ENCODE results near the gene GABBR2.
"Not testable (repeated sequence)": the region's sequence is repeated elsewhere in the genome, so short reads cannot be mapped to it uniquely, and the experiment has no call there.

The GABBR2 gene

DNA sequence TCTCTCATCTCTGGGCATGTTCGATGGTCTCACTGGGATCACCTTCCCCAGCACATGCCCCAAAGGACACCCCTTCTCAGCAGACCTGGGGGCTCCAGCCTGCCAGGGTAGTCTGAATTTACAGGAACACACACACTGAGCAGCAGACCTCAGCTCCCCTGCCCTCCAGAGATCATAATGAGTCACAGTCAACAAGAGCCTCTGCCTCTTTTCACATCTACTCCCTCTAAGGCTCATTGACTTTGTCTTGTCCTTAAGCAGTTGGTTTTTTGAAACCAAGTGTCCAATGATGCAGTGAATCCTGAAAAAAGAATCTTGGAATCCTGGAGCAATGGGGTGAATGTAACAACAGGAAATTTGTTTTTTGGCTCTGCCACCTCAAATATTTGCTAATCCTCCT is 20.8 kb downstream of the GABBR2 start:
- no peak overlapping the region for H3K4me3 ChIP-seq (ENCODE audit: low read depth, low read length)
- TF ChIP-seq, protein P1, sequence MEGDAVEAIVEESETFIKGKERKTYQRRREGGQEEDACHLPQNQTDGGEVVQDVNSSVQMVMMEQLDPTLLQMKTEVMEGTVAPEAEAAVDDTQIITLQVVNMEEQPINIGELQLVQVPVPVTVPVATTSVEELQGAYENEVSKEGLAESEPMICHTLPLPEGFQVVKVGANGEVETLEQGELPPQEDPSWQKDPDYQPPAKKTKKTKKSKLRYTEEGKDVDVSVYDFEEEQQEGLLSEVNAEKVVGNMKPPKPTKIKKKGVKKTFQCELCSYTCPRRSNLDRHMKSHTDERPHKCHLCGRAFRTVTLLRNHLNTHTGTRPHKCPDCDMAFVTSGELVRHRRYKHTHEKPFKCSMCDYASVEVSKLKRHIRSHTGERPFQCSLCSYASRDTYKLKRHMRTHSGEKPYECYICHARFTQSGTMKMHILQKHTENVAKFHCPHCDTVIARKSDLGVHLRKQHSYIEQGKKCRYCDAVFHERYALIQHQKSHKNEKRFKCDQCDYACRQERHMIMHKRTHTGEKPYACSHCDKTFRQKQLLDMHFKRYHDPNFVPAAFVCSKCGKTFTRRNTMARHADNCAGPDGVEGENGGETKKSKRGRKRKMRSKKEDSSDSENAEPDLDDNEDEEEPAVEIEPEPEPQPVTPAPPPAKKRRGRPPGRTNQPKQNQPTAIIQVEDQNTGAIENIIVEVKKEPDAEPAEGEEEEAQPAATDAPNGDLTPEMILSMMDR (IDR thresholded peaks at IDR 0.05; ENCODE audit: control insufficient read depth, extremely low read depth, insufficient read depth) = no peak
- no peak for DNase-seq (ENCODE audit: low read depth)

- TF ChIP-seq, protein P1 (IDR thresholded peaks at IDR 0.05; ENCODE audit: control insufficient read depth, extremely low read depth, insufficient read depth) = no peak
- no peak overlapping the region for H3K4me3 ChIP-seq (ENCODE audit: low read depth, low read length)
- DNase-seq (ENCODE audit: low read depth) = no peak
Observed at GRCh38 chr9:98686961-98687855, 21.5 kb downstream of the GABBR2 start.

GRCh38 chr9:98684816-98685215 is 23.9 kb downstream of the GABBR2 start:
- H3K4me3 ChIP-seq (ENCODE audit: low read depth, low read length); DNase-seq (ENCODE audit: low read depth): not testable (repeated sequence)

DNA sequence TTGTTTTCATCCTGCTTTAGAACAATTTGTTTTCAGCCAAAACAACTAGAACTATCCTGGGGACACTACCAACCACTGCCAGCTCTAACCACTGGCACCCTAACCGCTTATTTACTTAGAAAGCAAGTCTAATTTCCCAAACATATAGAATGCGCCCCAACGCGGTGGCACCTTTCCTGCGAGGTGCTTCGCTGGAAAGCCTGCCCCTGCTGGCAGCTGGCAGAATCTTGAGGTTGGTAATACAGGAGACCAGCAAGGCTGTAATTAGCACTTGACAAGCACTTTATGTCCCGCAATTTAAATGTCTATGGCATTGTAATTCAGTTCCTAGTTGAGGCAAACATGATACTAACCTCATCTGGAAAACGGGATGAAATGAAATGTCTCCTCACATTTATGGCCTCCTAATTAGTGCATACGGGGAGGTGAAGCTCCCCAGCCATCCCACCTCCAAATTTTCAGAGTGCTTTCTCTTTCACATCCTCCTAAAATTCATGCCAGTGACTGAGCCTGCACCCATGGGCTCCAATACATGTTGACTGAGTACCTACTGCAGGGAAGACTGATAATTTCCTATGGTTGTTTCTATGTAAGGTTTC is 30.4 kb downstream of the GABBR2 start:
- DNase-seq (ENCODE audit: low read depth) = no peak
- no peak overlapping the region for H3K4me3 ChIP-seq (ENCODE audit: low read depth, low read length)

DNA sequence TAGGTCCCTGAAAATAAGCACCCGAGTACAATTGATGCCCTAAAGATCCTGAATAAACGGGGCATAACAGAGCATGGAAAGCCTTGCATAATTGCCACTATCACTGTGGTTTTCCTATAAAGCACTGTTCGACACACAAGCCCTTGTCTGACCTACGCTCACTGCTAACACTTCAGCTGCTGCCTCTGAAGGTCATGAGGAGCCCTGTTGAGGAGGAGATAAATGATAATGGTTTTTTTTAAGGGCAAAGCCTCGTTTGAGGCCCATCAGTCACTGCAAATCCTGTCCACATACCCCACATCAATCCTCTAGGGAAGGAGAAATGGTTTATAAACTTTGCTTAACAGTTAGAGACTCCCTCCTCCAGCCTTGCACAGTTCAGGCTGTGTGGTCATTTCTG is 35.1 kb downstream of the GABBR2 start:
- no peak for DNase-seq (ENCODE audit: low read depth)
- TF ChIP-seq, protein P1 (IDR thresholded peaks at IDR 0.05; ENCODE audit: control insufficient read depth, extremely low read depth, insufficient read depth) = no peak
- no peak overlapping the region for H3K4me3 ChIP-seq (ENCODE audit: low read depth, low read length)

More for the DNA sequence above, 30.4 kb downstream of the GABBR2 start:
- TF ChIP-seq, protein P1 (IDR thresholded peaks at IDR 0.05; ENCODE audit: control insufficient read depth, extremely low read depth, insufficient read depth) = peak; percentile 71

DNA sequence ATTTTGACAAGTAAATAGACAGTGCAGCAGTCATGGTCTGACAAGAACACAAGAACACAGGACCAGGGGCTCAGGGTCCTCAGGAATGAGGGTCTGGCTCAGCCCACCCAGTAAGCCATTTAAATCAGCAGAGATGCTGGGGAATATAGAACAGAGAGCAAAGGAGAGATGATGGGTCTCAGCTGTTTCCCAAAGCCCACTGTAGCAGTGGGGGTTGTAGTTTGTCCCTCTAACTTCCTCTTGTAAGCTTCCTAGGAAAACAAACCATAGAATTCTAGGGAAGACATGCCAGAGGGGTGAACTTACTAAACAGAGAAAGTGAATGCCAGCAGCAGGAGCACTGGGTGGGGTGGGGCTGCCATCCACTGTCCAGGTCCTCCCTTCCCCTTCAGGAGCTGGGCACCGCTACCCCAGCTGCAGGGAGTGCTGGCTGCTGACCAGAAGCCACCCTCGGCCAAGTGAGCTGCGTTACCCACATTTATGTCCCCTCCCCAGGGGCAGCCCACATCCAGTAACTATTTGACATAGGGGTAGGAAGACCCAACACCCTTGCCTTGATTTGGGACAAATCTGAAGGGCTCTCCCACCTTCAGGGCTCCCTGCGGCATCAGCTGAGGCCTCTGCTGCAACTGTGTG is 41.6 kb downstream of the GABBR2 start:
- H3K4me3 ChIP-seq (ENCODE audit: low read depth, low read length) = no peak overlapping the region
- no peak for DNase-seq (ENCODE audit: low read depth)
- TF ChIP-seq, protein P1 (IDR thresholded peaks at IDR 0.05; ENCODE audit: control insufficient read depth, extremely low read depth, insufficient read depth) = no peak

DNA sequence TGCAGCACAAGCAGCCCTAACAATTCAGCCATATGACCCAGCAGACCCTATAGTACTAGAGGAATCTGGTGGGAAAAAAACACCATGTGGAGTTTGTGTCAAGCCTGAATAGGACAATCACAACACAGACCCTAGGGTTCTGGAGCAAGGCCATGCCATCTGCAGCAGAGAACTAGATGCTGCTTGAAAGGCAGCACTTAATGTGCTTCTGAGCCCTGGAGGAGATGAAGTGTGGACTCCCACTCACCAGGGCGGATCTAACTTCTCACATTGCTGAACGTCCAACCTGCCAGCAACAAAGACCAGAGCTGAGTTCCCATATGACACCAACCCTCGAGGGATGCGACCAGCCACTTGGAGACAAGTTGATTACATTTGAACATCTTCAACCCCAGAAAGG is 43.2 kb downstream of the GABBR2 start:
- no peak for DNase-seq (ENCODE audit: low read depth)
- H3K4me3 ChIP-seq (ENCODE audit: low read depth, low read length) = no peak overlapping the region
- TF ChIP-seq, protein P1 (IDR thresholded peaks at IDR 0.05; ENCODE audit: control insufficient read depth, extremely low read depth, insufficient read depth) = no peak

Data from LNCaP clone FGC (cell line).